HEK293T (cell line): ENCODE data around the gene GAB2.
"Not testable (repeated sequence)": the region's sequence is repeated elsewhere in the genome, so short reads cannot be mapped to it uniquely, and the experiment has no call there.

ENCODE experiments used
- CTCF ChIA-PET: fragments of 350-600 bp; formaldehyde crosslinking; extraction: SDS; loops from one replicate; lab custom pipeline; 2021; ENCODE audit warnings: antibody characterized with exemption, inconsistent platforms; lab: Yijun Ruan, JAX
- POLR2A ChIA-PET: fragments of 350-600 bp; formaldehyde crosslinking; extraction: SDS; loops from one replicate; lab custom pipeline; 2020; ENCODE audit warnings: antibody characterized with exemption, inconsistent platforms; lab: Yijun Ruan, JAX
- DNase-seq: peaks from one replicate; pipeline ENCODE4 v3.0.0; 2012; ENCODE audit warnings: mixed read lengths; ENCODE audit errors: extremely low spot score
- ARNT ChIP-seq: fragments of 450-650 bp; IDR thresholded peaks from 2 replicates; pipeline ENCODE4 v1.6.1; 2017; ENCODE audit warnings: mild to moderate bottlenecking
- BHLHE40 ChIP-seq: fragments of 450-650 bp; IDR thresholded peaks from 2 replicates; pipeline ENCODE4 v1.6.1; 2016; ENCODE audit warnings: mild to moderate bottlenecking, moderate library complexity, borderline replicate concordance
- CTBP1 ChIP-seq: fragments of 450-650 bp; IDR thresholded peaks from 2 replicates; pipeline ENCODE4 v1.6.1; 2016; ENCODE audit warnings: borderline replicate concordance
- ELF4 ChIP-seq: fragments of 450-650 bp; IDR thresholded peaks from 2 replicates; pipeline ENCODE4 v1.6.1; 2017; ENCODE audit warnings: antibody characterized with exemption
- FOXA1 ChIP-seq: fragments of 450-650 bp; IDR thresholded peaks from 2 replicates; pipeline ENCODE4 v1.6.1; 2016; ENCODE audit warnings: mild to moderate bottlenecking
- FOXK2 ChIP-seq: fragments of 450-650 bp; IDR thresholded peaks from 2 replicates; pipeline ENCODE4 v1.6.1; 2016; ENCODE audit warnings: mild to moderate bottlenecking
- FOXM1 ChIP-seq: fragments of 450-650 bp; IDR thresholded peaks from 2 replicates; pipeline ENCODE4 v1.6.1; 2017; ENCODE audit warnings: mild to moderate bottlenecking, borderline replicate concordance
- HDGF ChIP-seq: fragments of 450-650 bp; IDR thresholded peaks from 2 replicates; pipeline ENCODE4 v1.6.1; 2017; ENCODE audit warnings: antibody characterized with exemption, borderline replicate concordance
- L3MBTL2 ChIP-seq: fragments of 450-650 bp; conservative IDR thresholded peaks from 2 replicates; pipeline ENCODE4 v1.6.1; 2016; ENCODE audit warnings: mild to moderate bottlenecking
- LEF1 ChIP-seq: fragments of 450-650 bp; IDR thresholded peaks from 2 replicates; pipeline ENCODE4 v1.6.1; 2017; ENCODE audit warnings: mild to moderate bottlenecking, borderline replicate concordance
- NFRKB ChIP-seq: fragments of 450-650 bp; IDR thresholded peaks from 2 replicates; pipeline ENCODE4 v1.6.1; 2016; ENCODE audit warnings: mild to moderate bottlenecking, moderate library complexity
- PKNOX1 ChIP-seq: fragments of 450-650 bp; IDR thresholded peaks from 2 replicates; pipeline ENCODE4 v1.6.1; 2016
- SP1 ChIP-seq: fragments of 450-650 bp; IDR thresholded peaks from 2 replicates; pipeline ENCODE4 v1.6.1; 2017
- SUZ12 ChIP-seq: fragments of 450-650 bp; IDR thresholded peaks from 2 replicates; pipeline ENCODE4 v1.6.1; 2016; ENCODE audit warnings: mild to moderate bottlenecking
- TARDBP ChIP-seq: fragments of 450-650 bp; IDR thresholded peaks from 2 replicates; pipeline ENCODE4 v1.6.1; 2016
- ZNF384 ChIP-seq: fragments of 450-650 bp; IDR thresholded peaks from 2 replicates; pipeline ENCODE4 v1.6.1; 2016

The GAB2 gene

GRCh38 chr11:78224906-78225420 is 192.7 kb downstream of the GAB2 start:
- ChIA-PET CTCF (interaction anchor here (0.9 kb wide), 1 partner anchor 340 kb away, joined by 3 read pairs; no protein-coding TSS in a partner anchor), POLR2A (interaction anchor here (1.0 kb wide), 1 partner anchor 42 kb away, joined by 3 read pairs; no protein-coding TSS in a partner anchor)
- DNase-seq: no peak
- TF ChIP-seq ELF4 (no peak), SP1 (no peak), LEF1 (no peak), ZNF384 (no peak), FOXM1 (no peak), FOXA1 (no peak), BHLHE40 (no peak), NFRKB (no peak), TARDBP (no peak), CTBP1 (no peak), PKNOX1 (no peak)

GRCh38 chr11:78224506-78224905 is 193.1 kb downstream of the GAB2 start:
- TF ChIP-seq NFRKB (no peak), L3MBTL2 (no peak), CTBP1 (no peak), HDGF (no peak), FOXK2 (no peak), FOXM1 (no peak), LEF1 (no peak), FOXA1 (no peak), PKNOX1 (no peak), ZNF384 (no peak), ELF4 (no peak), SP1 (no peak), TARDBP (no peak), ARNT (no peak), SUZ12 (no peak), BHLHE40 (no peak)
- ChIA-PET CTCF (no interaction called here), POLR2A (interaction anchor here (1.0 kb wide), 1 partner anchor 42 kb away, joined by 3 read pairs; no protein-coding TSS in a partner anchor)

GRCh38 chr11:78223320-78223954 is 194.2 kb downstream of the GAB2 start:
- ChIA-PET CTCF (no interaction called here), POLR2A (no interaction called here)
- TF ChIP-seq ZNF384 (no peak), PKNOX1 (no peak), TARDBP (no peak), L3MBTL2 (no peak), FOXM1 (no peak), SUZ12 (no peak), LEF1 (no peak), BHLHE40 (no peak), NFRKB (no peak), HDGF (no peak)
- no peak for DNase-seq

More at GRCh38 chr11:78224506-78224905, 193.1 kb downstream of the GAB2 start:
- DNase-seq: no peak

GRCh38 chr11:78222726-78223125 is 194.9 kb downstream of the GAB2 start:
- DNase-seq, CTCF ChIA-PET, POLR2A ChIA-PET: not testable (repeated sequence)

GRCh38 chr11:78221396-78222315 is 196.0 kb downstream of the GAB2 start:
- CTCF ChIA-PET: no interaction called here
- no peak for DNase-seq
- TF ChIP-seq SUZ12 (no peak), LEF1 (no peak), CTBP1 (no peak), PKNOX1 (no peak), SP1 (no peak), ARNT (no peak), NFRKB (no peak)
- POLR2A ChIA-PET: interaction anchor here (0.5 kb wide), 1 partner anchor 74 kb away, joined by 3 read pairs; no protein-coding TSS in a partner anchor
